K562 (cell line): Measurements from ENCODE around the gene VPS18. TPM values are rescaled to one million over a fixed set of nuclear protein-coding genes. Genes with fewer than 3 reads are reported as not detected.
A peak's percentile ranks its signal among the peaks of the same experiment; 100 is the strongest.

Experiments
- BRD4 ChIP-seq: fragments of 200-600 bp; sonication (generic); IDR thresholded peaks from 2 replicates; pipeline ENCODE4 v1.6.1; 2017; ENCODE audit warnings: inconsistent platforms
- CAMTA2 ChIP-seq: fragments of 250-450 bp; sonication (Bioruptor Pico); conservative IDR thresholded peaks from 2 replicates; pipeline ENCODE4 v1.5.1; 2022
- CBX5 ChIP-seq: IDR thresholded peaks from 2 replicates; pipeline ENCODE4 v1.6.1; 2014; ENCODE audit warnings: low read depth, borderline replicate concordance
- CHD7 ChIP-seq: fragments of 200-600 bp; sonication (generic); IDR thresholded peaks from one replicate; pipeline ENCODE4 v1.6.1; 2012; ENCODE audit warnings: mild to moderate bottlenecking, low read depth, low read length, inconsistent platforms
- DNMT1 ChIP-seq: fragments of 450-650 bp; IDR thresholded peaks from 2 replicates; pipeline ENCODE4 v1.6.1; 2016; ENCODE audit warnings: antibody characterized with exemption, mild to moderate bottlenecking
- EZH2 ChIP-seq: IDR thresholded peaks from 2 replicates; pipeline ENCODE4 v1.6.1; 2012; ENCODE audit warnings: low read depth, mild to moderate bottlenecking, inconsistent platforms, low read length, borderline replicate concordance
- FOXK2 ChIP-seq, 2 experiments: fragments of 450-650 bp; IDR thresholded peaks in 1 of 2; conservative IDR thresholded peaks in 1 of 2; 2 replicates each; pipeline ENCODE4 v1.6.1; 2016; ENCODE audit warnings: low read depth in 2 of 2, mild to moderate bottlenecking in 1 of 2
- MAX ChIP-seq: sonication (generic); formaldehyde crosslinking; IDR thresholded peaks from 2 replicates; pipeline ENCODE4 v1.9.0; 2022; ENCODE audit warnings: mild to moderate bottlenecking, missing genetic modification reagents
- MTA1 ChIP-seq: fragments of 450-650 bp; IDR thresholded peaks from 2 replicates; pipeline ENCODE4 v1.6.1; 2017; ENCODE audit warnings: borderline replicate concordance
- NCOA1 ChIP-seq: fragments of 450-650 bp; IDR thresholded peaks from 2 replicates; pipeline ENCODE4 v1.6.1; 2016; ENCODE audit warnings: low read depth
- POLR2G ChIP-seq: fragments of 200-400 bp; formaldehyde crosslinking; IDR thresholded peaks from 2 replicates; pipeline ENCODE4 v1.6.1; 2017; ENCODE audit warnings: low read depth, mild to moderate bottlenecking, antibody characterized with exemption, low read length, moderate library complexity
- WHSC1 ChIP-seq: IDR thresholded peaks from one replicate; pipeline ENCODE4 v1.6.1; 2012; ENCODE audit warnings: low read length, control low read depth, inconsistent platforms
- YBX1 ChIP-seq: fragments of 450-650 bp; IDR thresholded peaks from 2 replicates; pipeline ENCODE4 v1.7.1; 2016; ENCODE audit warnings: mild to moderate bottlenecking
- ZNF740 ChIP-seq, 3 experiments: fragments of 200-800 bp in 1 of 3; sonication (Bioruptor generic) in 1 of 3; sonication (generic) in 1 of 3; formaldehyde crosslinking in 1 of 3; IDR thresholded peaks; 2 replicates each; pipeline versions ENCODE4 v1.6.1 to v1.8.0; 2016 to 2022; ENCODE audit warnings: mild to moderate bottlenecking in 2 of 3, missing compliant biosample characterization in 2 of 3, missing genetic modification characterization in 2 of 3, missing genetic modification reagents in 1 of 3
- polyA plus RNA-seq, 8 experiments: library from polyadenylated mRNA; depleted of rRNA in 4 of 8; stranded (reverse) in 5 of 8; unstranded in 3 of 8; fragments of >200 nt; fragmentation: Nextera tagmentation in 2 of 8; fragmentation: Illumina TruSeq in 1 of 8; extraction: Ambion mirVana in 2 of 8; extraction: Trizol in 1 of 8; gene quantifications; 2 replicates each; pipeline versions ENCODE4 v1.2.1 to v1.2.3, GENCODE V29; 2011 to 2014; ENCODE audit warnings: inconsistent platforms in 1 of 8, missing spikeins in 1 of 8
- total RNA-seq, 7 experiments: library from RNA; depleted of rRNA in 6 of 7; stranded (reverse); fragments of >200 nt in 6 of 7; fragmentation: Illumina TruSeq in 2 of 7; extraction: Trizol in 2 of 7; gene quantifications; 2 replicates each; pipeline versions ENCODE4 v1.2.1 to v1.2.3, GENCODE V29; 2011 to 2021; ENCODE audit warnings: low replicate concordance in 1 of 7

Gene VPS18
- total and polyA plus RNA-seq, 9 of the 15 experiments (the other 6 are each of a cell fraction or from before 2014, with no cell fraction given) = 0.73 to 19.9 (median 8.5) TPM

- TF ChIP-seq CHD7 = no peak
- TF ChIP-seq CAMTA2 = no peak
- TF ChIP-seq POLR2G = peak; percentile 80
- peak; percentile 85 for TF ChIP-seq MAX (CRISPR knock-in tag)
- no peak for TF ChIP-seq BRD4
- TF ChIP-seq CBX5 = no peak
- TF ChIP-seq DNMT1 = no peak
- no peak for TF ChIP-seq ZNF740 (CRISPR knock-in tag; IDR thresholded peaks at IDR 0.05)
- TF ChIP-seq ZNF740 (tag; IDR thresholded peaks at IDR 0.05) = no peak
- TF ChIP-seq MTA1 = peak; percentile 95
- TF ChIP-seq WHSC1 = no peak
- TF ChIP-seq NCOA1 = no peak
- TF ChIP-seq EZH2 = no peak
- peak; percentile 89 to 93 for TF ChIP-seq FOXK2 (conservative IDR thresholded peaks at IDR 0.05 in 1 of 2, IDR thresholded peaks at IDR 0.05 in 1 of 2; ENCODE audit: low read depth in 2 of 2)
- no peak for TF ChIP-seq YBX1
These were observed at the start of gene VPS18 (continued) for GRCh38 chr15:40893733-40894680.
